ENCODE measurements around the gene PPIB.

GRCh38 chr15:64161688-64162477, 939 bp downstream of the PPIB start:
- TF ChIP-seq POLR2AphosphoS5 (IDR thresholded peaks at IDR 0.05; ENCODE audit: borderline replicate concordance, low read depth, low read length), result no peak
- TF ChIP-seq EZH2 (IDR thresholded peaks at IDR 0.05), result no peak
- TF ChIP-seq FOXP2 (optimal IDR thresholded peaks at IDR 0.05; ENCODE audit: control extremely low read depth, extremely low read length, insufficient read depth), result no peak
